Osteocyte (in vitro differentiated cells): ENCODE measurements around the gene FANCC. TPM values are rescaled to one million over a fixed set of nuclear protein-coding genes. Genes with fewer than 3 reads are reported as not detected.

Experiments
- DNase-seq: peaks from one replicate; pipeline ENCODE4 v3.0.0; 2021; ENCODE audit warnings: mixed read lengths; ENCODE audit not compliant: unreplicated experiment; ENCODE audit errors: extremely low spot score
- H3K27ac Mint-ChIP-seq: one replicate; pipeline ENCODE4 v1.8.0; 2021; ENCODE audit warnings: mild to moderate bottlenecking, mixed read lengths; ENCODE audit not compliant: unreplicated experiment
- H3K27me3 Mint-ChIP-seq: one replicate; pipeline ENCODE4 v1.8.0; 2021; ENCODE audit warnings: mixed read lengths; ENCODE audit not compliant: unreplicated experiment
- H3K36me3 Mint-ChIP-seq: one replicate; pipeline ENCODE4 v1.8.0; 2021; ENCODE audit warnings: mixed read lengths; ENCODE audit not compliant: unreplicated experiment
- H3K4me1 Mint-ChIP-seq: one replicate; pipeline ENCODE4 v1.8.0; 2021; ENCODE audit warnings: mixed read lengths; ENCODE audit not compliant: unreplicated experiment
- H3K4me3 Mint-ChIP-seq: one replicate; pipeline ENCODE4 v1.8.0; 2021; ENCODE audit warnings: mild to moderate bottlenecking, moderate library complexity, mixed read lengths; ENCODE audit not compliant: unreplicated experiment
- H3K9me3 Mint-ChIP-seq: one replicate; pipeline ENCODE4 v1.8.0; 2021; ENCODE audit warnings: mixed read lengths; ENCODE audit not compliant: unreplicated experiment
- CTCF ChIP-seq: fragments of 200-600 bp; sonication (generic); IDR thresholded peaks from 2 replicates; pipeline ENCODE4 v1.5.0; 2021; ENCODE audit warnings: antibody characterized with exemption, mild to moderate bottlenecking, moderate library complexity
- total RNA-seq: library from RNA; stranded (reverse); gene quantifications from 2 replicates; pipeline ENCODE4 v1.2.1, GENCODE V29; 2021

Gene FANCC
- total RNA-seq, 1 donor from 2014 or later, result 12.3 TPM

GRCh38 chr9:95341293-95341962 lies 23.9 kb upstream of the FANCC start:
- Mint-ChIP-seq H3K27ac (no peak overlapping the region), H3K4me3 (no peak overlapping the region)

GRCh38 chr9:95338243-95338642 lies 20.7 kb upstream of the FANCC start:
- DNase-seq, result peak; percentile 56
- Mint-ChIP-seq H3K36me3 (no peaks in the 10 kb centered on the region), H3K27ac (no peak overlapping the region), H3K4me1 (peaks cover 3% of the 10 kb centered on the region), H3K4me3 (no peak overlapping the region), H3K27me3 (no peaks in the 10 kb centered on the region), H3K9me3 (no peaks in the 10 kb centered on the region)
- no peak for TF ChIP-seq CTCF

More at GRCh38 chr9:95341293-95341962, 23.9 kb upstream of the FANCC start:
- Mint-ChIP-seq H3K36me3 (no peaks in the 10 kb centered on the region), H3K27me3 (no peaks in the 10 kb centered on the region), H3K4me1 (no peaks in the 10 kb centered on the region), H3K9me3 (no peaks in the 10 kb centered on the region)
- peak; percentile 54 for TF ChIP-seq CTCF
- DNase-seq, result no peak

- no peak overlapping the region for H3K4me3 Mint-ChIP-seq
- peaks cover 3% of the 10 kb centered on the region for H3K4me1 Mint-ChIP-seq
- H3K27me3 Mint-ChIP-seq, result peaks cover 2% of the 10 kb centered on the region
- no peaks in the 10 kb centered on the region for H3K9me3 Mint-ChIP-seq
- peak; percentile 57 for DNase-seq
- H3K27ac Mint-ChIP-seq, result no peak overlapping the region
- peak; percentile 57 for TF ChIP-seq CTCF
- H3K36me3 Mint-ChIP-seq, result no peaks in the 10 kb centered on the region
Observed at GRCh38 chr9:95336281-95336680, 18.8 kb upstream of the FANCC start.

GRCh38 chr9:95333426-95333825 lies 15.9 kb upstream of the FANCC start:
- Mint-ChIP-seq H3K27ac (no peak overlapping the region), H3K4me3 (no peak overlapping the region), H3K36me3 (no peaks in the 10 kb centered on the region), H3K27me3 (peaks cover 2% of the 10 kb centered on the region), H3K4me1 (peaks cover 3% of the 10 kb centered on the region), H3K9me3 (no peaks in the 10 kb centered on the region)
- no peak for DNase-seq
- TF ChIP-seq CTCF, result no peak

GRCh38 chr9:95332860-95333259 lies 15.4 kb upstream of the FANCC start:
- Mint-ChIP-seq H3K4me1 (peaks cover 3% of the 10 kb centered on the region), H3K27me3 (peaks cover 2% of the 10 kb centered on the region), H3K4me3 (no peak overlapping the region), H3K27ac (no peak overlapping the region), H3K9me3 (no peaks in the 10 kb centered on the region), H3K36me3 (no peaks in the 10 kb centered on the region)
- no peak for TF ChIP-seq CTCF
- peak; percentile 8 for DNase-seq
